Measurements from ENCODE around the gene TIMMDC1. TPM values are rescaled to one million over a fixed set of nuclear protein-coding genes. Genes with fewer than 3 reads are reported as not detected.

TIMMDC1 gene
- total RNA-seq, 1 donor from 2014 or later: 83.0 TPM

GRCh38 chr3:119571230-119571629 is 72.9 kb downstream of the TIMMDC1 start:
- Mint-ChIP-seq H3K9me3 (ENCODE audit: unreplicated experiment) (no peaks in the 10 kb centered on the region), H3K4me1 (ENCODE audit: unreplicated experiment) (peaks cover 2% of the 10 kb centered on the region), H3K27me3 (ENCODE audit: unreplicated experiment) (peaks cover 4% of the 10 kb centered on the region), H3K27ac (ENCODE audit: unreplicated experiment) (no peak overlapping the region), H3K4me3 (ENCODE audit: unreplicated experiment) (no peak overlapping the region), H3K36me3 (ENCODE audit: low read depth, unreplicated experiment) (peaks cover 4% of the 10 kb centered on the region)
- no peak for TF ChIP-seq CTCF (IDR thresholded peaks at IDR 0.05; ENCODE audit: unreplicated experiment)
- no peak for DNase-seq (ENCODE audit: low spot score)

- peaks cover 4% of the 10 kb centered on the region for H3K36me3 Mint-ChIP-seq (ENCODE audit: low read depth, unreplicated experiment)
- no peak overlapping the region for H3K27ac Mint-ChIP-seq (ENCODE audit: unreplicated experiment)
- H3K27me3 Mint-ChIP-seq (ENCODE audit: unreplicated experiment): peaks cover 4% of the 10 kb centered on the region
- no peak for DNase-seq (ENCODE audit: low spot score)
- peaks cover 2% of the 10 kb centered on the region for H3K4me1 Mint-ChIP-seq (ENCODE audit: unreplicated experiment)
- H3K4me3 Mint-ChIP-seq (ENCODE audit: unreplicated experiment): no peak overlapping the region
- no peaks in the 10 kb centered on the region for H3K9me3 Mint-ChIP-seq (ENCODE audit: unreplicated experiment)
- no peak for TF ChIP-seq CTCF (IDR thresholded peaks at IDR 0.05; ENCODE audit: unreplicated experiment)
Measured at GRCh38 chr3:119571688-119572087, 73.3 kb downstream of the TIMMDC1 start.

Other genes starting within 250 kb of the TIMMDC1 start
- gene ARHGAP31, start 204.2 kb upstream of the TIMMDC1 start, total RNA-seq (ENCODE audit: unreplicated experiment): 114 TPM
- 30.5 TPM for gene TMEM39A, start 34.9 kb upstream of the TIMMDC1 start, total RNA-seq (ENCODE audit: unreplicated experiment)
- 14.7 TPM for gene POGLUT1, start 29.6 kb upstream of the TIMMDC1 start, total RNA-seq (ENCODE audit: unreplicated experiment)
- not detected for gene CD80, start 61.1 kb downstream of the TIMMDC1 start, total RNA-seq (ENCODE audit: unreplicated experiment)
- gene ADPRH, start 80.9 kb downstream of the TIMMDC1 start, total RNA-seq (ENCODE audit: unreplicated experiment): 5.1 TPM
- gene PLA1A, start 99.3 kb downstream of the TIMMDC1 start, total RNA-seq (ENCODE audit: unreplicated experiment): 0.80 TPM
- gene POPDC2, start 162.0 kb downstream of the TIMMDC1 start, total RNA-seq (ENCODE audit: unreplicated experiment): 2.0 TPM
- 16.9 TPM for gene COX17, start 178.9 kb downstream of the TIMMDC1 start, total RNA-seq (ENCODE audit: unreplicated experiment)
- 0.23 TPM for gene CFAP91, start 204.5 kb downstream of the TIMMDC1 start, total RNA-seq (ENCODE audit: unreplicated experiment)